Coronary artery (tissue), 2 donors: Measurements from ENCODE around the gene RTRAF.

ENCODE experiments used
- DNase-seq: peaks from one replicate; pipeline ENCODE4 v3.0.0-alpha.2; 2017; ENCODE audit warnings: low spot score
- H3K27ac ChIP-seq, 2 donors: fragments of 200-600 bp; sonication (generic); one replicate each; pipeline ENCODE4 v1.5.1; 2016 to 2019
- H3K4me3 ChIP-seq: fragments of 200-600 bp; sonication (generic); 2 replicates; pipeline ENCODE4 v1.5.1; 2016; ENCODE audit warnings: mild to moderate bottlenecking, moderate library complexity
- CTCF ChIP-seq: fragments of 200-600 bp; sonication (generic); IDR thresholded peaks from one replicate; pipeline ENCODE4 v1.5.1; 2019; ENCODE audit warnings: antibody characterized with exemption

Gene RTRAF

DNA sequence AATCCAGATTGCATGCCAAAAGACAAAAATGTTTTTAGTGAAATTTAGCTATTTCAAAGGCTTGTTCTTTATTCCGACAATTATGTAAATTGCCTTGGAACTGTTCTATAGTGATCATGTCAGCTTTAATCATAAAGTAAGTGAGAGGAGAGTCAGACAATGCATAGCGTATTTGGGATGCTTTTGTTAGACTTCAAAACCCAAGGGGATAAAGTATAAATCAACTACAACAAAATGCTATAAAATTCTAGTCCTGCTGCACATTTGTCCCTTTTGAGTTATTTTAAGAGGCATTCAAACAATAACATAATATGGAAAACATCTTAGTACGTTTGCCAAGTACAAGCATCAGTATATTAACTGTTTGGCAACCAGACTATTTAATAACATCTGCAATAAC is 11.3 kb downstream of the RTRAF start:
- no peak overlapping the region for H3K27ac ChIP-seq
- DNase-seq, result no peak
- H3K4me3 ChIP-seq, result no peak overlapping the region
- no peak for TF ChIP-seq CTCF

DNA sequence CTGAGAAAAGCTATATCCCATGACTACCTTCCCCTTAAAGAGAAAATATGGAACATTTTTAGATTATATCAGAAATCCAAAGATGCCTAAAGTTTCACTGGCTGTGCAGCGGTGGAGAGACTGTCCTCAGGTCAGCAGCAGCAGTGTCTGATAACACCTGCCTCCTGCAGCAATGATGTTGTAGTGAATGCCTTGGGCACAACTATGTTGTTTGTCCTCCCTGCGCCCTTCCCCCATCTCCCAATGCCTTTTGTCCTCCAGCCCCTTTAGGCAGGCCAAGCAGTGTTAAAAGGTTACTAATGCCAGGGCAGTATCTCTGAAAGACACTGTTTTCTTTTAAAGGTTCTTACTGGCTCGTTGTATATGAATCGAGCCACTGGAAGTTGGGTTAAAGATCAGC is 13.2 kb downstream of the RTRAF start:
- TF ChIP-seq CTCF, result no peak
- H3K4me3 ChIP-seq, result no peak overlapping the region
- H3K27ac ChIP-seq, result no peak overlapping the region
- DNase-seq, result no peak

GRCh38 chr14:52003324-52003723 is 14.0 kb downstream of the RTRAF start:
- H3K27ac ChIP-seq, result peak overlapping the region in 1 of 2 donors; percentile 37
- TF ChIP-seq CTCF, result no peak
- no peak for DNase-seq
- no peak overlapping the region for H3K4me3 ChIP-seq

DNA sequence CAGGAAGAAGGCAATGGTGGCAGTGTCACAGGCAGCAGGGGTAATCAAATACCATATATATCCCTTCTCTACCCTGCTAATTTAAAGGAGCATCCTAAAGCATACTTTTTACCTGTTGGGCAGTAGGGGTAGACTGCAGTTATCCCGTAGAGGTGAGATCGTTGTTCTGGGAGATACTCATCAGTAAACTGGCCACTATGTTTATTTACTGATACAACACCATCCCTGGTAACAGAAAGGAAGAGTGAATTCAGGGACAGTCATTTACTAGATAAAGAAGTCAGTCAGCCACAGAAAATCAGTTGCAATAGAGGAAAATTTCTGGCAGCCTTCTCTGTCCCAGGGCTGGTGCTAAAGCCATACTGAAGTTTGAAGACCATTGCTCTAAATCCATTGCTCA is 16.3 kb downstream of the RTRAF start:
- DNase-seq, result no peak
- Histone ChIP-seq H3K4me3 (no peak overlapping the region), H3K27ac (no peak overlapping the region)
- no peak for TF ChIP-seq CTCF

GRCh38 chr14:52006361-52006760 is 17.0 kb downstream of the RTRAF start:
- no peak overlapping the region for H3K4me3 ChIP-seq
- TF ChIP-seq CTCF, result no peak
- no peak for DNase-seq
- H3K27ac ChIP-seq, result no peak overlapping the region

- no peak overlapping the region for H3K27ac ChIP-seq
- no peak for TF ChIP-seq CTCF
- DNase-seq, result no peak
- no peak overlapping the region for H3K4me3 ChIP-seq
These were observed 17.9 kb downstream of the RTRAF start for GRCh38 chr14:52007211-52007610.

DNA sequence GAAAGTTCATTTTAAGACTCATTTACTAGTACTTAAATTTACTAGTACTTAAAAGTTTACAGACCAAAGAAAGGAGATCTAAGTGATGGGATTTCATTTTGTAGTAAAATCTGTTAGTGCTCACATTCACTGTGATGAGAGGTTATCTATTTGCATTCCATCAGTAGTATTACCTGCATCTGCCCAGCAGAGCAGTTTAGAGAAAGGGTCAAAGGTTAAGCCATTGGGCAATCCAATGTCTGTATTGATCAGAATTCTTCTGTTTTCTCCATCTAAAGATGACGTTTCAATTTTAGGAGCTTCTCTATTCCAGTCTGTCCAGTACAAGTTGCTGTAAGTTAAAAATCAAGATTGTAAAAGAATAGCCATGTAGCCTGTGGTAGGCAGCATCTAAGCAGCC is 18.3 kb downstream of the RTRAF start:
- no peak overlapping the region for H3K4me3 ChIP-seq
- no peak for DNase-seq
- TF ChIP-seq CTCF, result no peak
- H3K27ac ChIP-seq, result no peak overlapping the region
